AG09319 (cell line): Measurements from ENCODE around the gene TGFBR2.

Experiments
- DNase-seq: peaks from one replicate; pipeline ENCODE4 v3.0.0-alpha.2; 2010; ENCODE audit warnings: low read depth; ENCODE audit errors: extremely low read depth
- TF ChIP-seq, protein P1 (sequence below): IDR thresholded peaks from 2 replicates; pipeline ENCODE4 v1.5.1; 2011; ENCODE audit warnings: low read depth, mild to moderate bottlenecking, inconsistent platforms, low read length, moderate library complexity

Gene TGFBR2

DNA sequence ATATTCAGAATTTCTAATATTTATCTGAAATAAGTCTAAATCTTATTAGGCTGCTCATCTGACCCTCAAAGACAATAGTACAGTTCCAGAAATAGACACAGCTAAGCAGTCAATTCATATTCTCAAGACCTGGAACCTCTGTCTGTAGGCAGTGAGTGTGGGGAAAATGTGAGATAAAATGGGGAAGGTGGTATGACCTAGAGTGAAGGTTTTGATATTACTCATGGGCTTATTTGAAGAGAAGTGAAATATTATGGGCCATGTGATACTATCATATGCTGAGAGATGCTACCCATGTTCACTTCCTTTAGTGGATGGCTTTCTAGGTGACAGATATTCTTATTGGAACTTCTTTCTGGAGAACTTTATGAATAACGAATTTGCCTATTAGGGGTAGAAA is 33.5 kb downstream of the TGFBR2 start:
- TF ChIP-seq, protein P1, sequence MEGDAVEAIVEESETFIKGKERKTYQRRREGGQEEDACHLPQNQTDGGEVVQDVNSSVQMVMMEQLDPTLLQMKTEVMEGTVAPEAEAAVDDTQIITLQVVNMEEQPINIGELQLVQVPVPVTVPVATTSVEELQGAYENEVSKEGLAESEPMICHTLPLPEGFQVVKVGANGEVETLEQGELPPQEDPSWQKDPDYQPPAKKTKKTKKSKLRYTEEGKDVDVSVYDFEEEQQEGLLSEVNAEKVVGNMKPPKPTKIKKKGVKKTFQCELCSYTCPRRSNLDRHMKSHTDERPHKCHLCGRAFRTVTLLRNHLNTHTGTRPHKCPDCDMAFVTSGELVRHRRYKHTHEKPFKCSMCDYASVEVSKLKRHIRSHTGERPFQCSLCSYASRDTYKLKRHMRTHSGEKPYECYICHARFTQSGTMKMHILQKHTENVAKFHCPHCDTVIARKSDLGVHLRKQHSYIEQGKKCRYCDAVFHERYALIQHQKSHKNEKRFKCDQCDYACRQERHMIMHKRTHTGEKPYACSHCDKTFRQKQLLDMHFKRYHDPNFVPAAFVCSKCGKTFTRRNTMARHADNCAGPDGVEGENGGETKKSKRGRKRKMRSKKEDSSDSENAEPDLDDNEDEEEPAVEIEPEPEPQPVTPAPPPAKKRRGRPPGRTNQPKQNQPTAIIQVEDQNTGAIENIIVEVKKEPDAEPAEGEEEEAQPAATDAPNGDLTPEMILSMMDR, result no peak
- no peak for DNase-seq

DNA sequence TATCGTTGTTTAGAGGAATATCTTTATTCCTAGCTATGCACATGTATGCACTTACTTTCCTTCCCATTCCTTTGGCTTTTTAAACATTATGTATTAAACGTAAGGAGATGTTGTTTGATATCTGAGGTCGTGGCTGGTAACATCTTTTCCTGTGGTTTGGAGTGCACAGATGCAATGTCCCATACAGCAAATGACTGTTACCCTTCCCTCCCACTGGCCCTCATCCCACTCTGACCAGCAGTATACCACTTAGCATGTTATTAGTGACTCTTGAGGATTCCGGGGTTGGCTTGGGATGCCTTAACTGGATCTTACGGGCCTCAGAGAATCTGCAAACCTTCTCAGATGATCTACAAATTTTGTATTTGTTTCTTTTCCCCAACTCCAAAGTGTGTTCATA is 34.5 kb downstream of the TGFBR2 start:
- TF ChIP-seq, protein P1, result no peak
- DNase-seq, result no peak

DNA sequence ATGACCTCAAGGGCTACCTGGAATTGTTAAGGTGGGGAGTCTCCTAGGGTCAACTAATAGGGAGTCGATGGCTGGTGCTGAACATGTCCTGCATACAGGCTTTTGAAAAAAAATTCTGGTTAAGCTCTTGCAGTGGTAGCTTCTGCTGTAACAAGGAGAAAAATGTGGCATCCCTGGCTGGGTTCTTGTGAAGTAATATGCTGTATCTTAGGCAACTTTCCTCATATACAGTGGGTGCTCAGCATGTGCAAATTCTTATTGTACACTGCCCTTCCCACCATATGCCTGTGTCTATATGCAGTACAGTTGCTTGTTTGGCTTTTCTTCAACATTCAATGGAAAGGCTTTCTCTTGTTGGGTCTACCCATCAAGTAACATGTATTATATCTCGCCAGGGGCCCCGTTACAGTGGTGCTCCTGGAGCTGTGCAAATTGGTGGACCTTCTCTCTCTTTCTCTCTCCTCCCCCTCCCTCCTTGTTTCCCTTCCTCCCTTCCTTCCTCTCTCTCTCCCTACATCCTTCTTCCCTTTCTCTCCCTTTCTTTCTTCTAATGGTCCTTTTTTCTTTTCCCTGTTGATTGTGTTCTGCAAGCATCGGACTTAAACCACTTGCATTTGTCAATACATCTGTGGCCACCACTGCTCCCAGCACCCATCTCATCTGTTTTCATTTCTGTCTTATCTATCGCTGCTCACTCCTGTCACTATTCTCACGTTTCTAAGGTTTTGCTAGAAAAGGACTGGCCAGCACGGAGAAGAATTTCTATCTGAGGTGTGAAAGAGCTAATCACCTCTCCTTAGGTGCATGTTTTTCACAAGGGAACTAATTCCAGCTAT is 35.2 kb downstream of the TGFBR2 start:
- TF ChIP-seq, protein P1, result no peak
- DNase-seq, result no peak

DNA sequence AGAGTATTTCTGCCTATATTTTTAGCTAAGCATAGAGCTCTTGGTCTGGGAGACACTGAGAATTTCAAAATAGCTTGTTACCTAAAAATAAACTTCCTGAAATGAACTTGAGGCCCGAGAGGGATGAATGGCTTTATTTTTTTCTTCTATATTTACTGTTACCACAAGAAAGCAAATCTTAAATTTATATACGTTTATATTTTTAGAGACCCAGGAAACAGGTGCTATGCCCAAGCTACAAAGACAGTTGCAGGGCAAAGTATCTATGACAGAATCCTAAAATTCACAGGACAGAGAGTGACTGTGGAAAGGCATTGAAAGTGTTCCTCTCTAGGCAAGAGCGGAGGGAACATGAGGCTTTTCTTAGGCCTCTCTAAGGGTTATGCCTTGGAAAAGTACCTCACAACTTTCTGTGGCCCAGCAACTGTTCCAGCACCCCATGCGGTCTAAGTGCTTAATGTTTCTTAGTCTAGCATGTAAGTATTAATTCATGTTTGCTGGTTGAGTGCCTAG is 36.5 kb downstream of the TGFBR2 start:
- TF ChIP-seq, protein P1, result no peak
- DNase-seq, result no peak

DNA sequence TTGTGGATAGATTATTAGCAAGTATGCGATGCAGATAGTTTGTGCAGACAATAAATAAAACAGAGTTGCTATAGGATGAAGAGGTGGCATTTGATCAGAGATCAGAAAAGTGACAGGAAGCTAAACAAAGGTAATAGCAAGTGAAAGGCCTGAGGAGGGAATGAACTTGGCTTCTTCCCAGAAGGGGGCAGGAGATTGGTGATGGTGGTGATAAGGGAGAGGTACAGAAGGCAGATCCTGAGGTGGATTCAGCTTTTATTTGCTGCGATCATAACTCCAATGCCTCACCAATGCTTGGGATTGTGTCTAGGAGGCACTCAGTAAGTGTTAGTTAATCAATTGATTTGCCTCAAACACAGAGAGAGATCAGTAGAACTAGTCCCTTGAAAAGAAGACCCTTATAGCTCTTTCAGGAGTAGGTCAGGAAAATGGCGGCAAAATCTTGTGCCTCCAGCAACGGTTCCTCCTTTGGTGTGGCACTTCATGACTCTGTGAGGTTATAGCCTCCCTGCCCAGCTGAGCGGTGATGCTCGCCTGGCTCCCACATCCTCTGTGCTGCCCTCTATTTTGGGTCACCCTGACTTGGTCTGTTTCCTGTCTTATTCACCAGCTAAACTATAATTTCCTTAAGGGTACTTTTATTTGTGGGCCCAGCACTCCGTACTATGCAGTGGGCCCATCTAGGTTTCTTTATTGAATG is 37.5 kb downstream of the TGFBR2 start:
- DNase-seq, result no peak
- TF ChIP-seq, protein P1, result no peak

DNA sequence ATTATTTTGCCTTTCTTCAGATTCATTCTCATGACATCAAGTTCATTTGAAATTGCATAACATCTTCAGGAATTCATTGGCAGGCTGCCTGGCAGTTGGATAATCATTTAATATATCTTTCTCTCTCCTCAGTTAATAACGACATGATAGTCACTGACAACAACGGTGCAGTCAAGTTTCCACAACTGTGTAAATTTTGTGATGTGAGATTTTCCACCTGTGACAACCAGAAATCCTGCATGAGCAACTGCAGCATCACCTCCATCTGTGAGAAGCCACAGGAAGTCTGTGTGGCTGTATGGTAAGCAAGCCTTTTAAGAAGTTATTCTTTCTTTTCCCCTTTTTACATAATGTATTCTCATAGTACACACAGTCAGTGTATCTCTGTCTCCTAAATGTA is 38.2 kb downstream of the TGFBR2 start:
- TF ChIP-seq, protein P1, result no peak
- peak; percentile 37 for DNase-seq

DNA sequence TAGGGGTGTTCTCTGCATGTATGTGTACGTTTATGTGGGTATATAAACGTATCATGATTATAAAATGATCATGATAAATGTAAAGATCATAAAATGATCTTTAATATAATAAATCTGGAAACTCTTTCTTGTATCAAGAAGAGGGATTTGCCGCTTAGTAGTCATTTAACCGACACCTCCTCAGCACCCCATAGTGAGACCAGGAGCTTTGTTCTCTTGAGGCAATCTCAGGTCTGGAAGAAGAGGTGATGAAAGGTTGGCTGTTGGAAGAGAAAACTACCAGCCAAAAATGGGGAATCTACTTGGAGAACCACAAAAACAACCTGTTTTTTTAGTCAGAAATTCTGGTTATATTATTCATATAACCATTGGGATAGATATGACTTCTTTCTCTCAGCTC is 38.7 kb downstream of the TGFBR2 start:
- TF ChIP-seq, protein P1, result no peak

More for the DNA sequence above, 38.7 kb downstream of the TGFBR2 start:
- DNase-seq, result no peak
